Mesenchymal stem cell (in vitro differentiated cells and primary cell): ENCODE data around the gene GRK1.
"Not testable (repeated sequence)": the region's sequence is repeated elsewhere in the genome, so short reads cannot be mapped to it uniquely, and the experiment has no call there.

Experiments used
- DNase-seq: peaks from one replicate; pipeline ENCODE4 v3.0.0-alpha.2; 2013
- H2AFZ ChIP-seq: one replicate; pipeline ENCODE4 v1.6.1; 2013; ENCODE audit warnings: low read depth, mild to moderate bottlenecking, control low read depth, inconsistent platforms, low read length, moderate library complexity
- H2AK5ac ChIP-seq: 2 replicates; pipeline ENCODE4 v1.6.1; 2013; ENCODE audit warnings: low read length, moderate library complexity, mild to moderate bottlenecking, inconsistent platforms; ENCODE audit not compliant: severe bottlenecking
- H2BK120ac ChIP-seq: one replicate; pipeline ENCODE4 v1.6.1; 2013; ENCODE audit warnings: low read depth, mild to moderate bottlenecking, inconsistent platforms, low read length, moderate library complexity
- H2BK12ac ChIP-seq, 2 experiments: one replicate each; pipeline ENCODE4 v1.6.1; 2013; ENCODE audit warnings: inconsistent platforms in 2 of 2, low read length in 2 of 2, mild to moderate bottlenecking in 2 of 2, moderate library complexity in 2 of 2, control low read depth in 1 of 2
- H2BK15ac ChIP-seq: one replicate; pipeline ENCODE4 v1.6.1; 2013; ENCODE audit warnings: mild to moderate bottlenecking, low read depth, inconsistent platforms; ENCODE audit not compliant: poor library complexity, severe bottlenecking
- H2BK5ac ChIP-seq: 2 replicates; pipeline ENCODE4 v1.6.1; 2013; ENCODE audit warnings: low read depth, mild to moderate bottlenecking, low read length, control low read depth, inconsistent platforms; ENCODE audit not compliant: poor library complexity, severe bottlenecking
- H3K14ac ChIP-seq, 2 experiments: one replicate each; pipeline ENCODE4 v1.6.1; 2013; ENCODE audit warnings: inconsistent platforms in 2 of 2, low read length in 2 of 2, control low read depth in 1 of 2, mild to moderate bottlenecking in 1 of 2, moderate library complexity in 1 of 2
- H3K18ac ChIP-seq, 2 experiments: one replicate each; pipeline ENCODE4 v1.6.1; 2013; ENCODE audit warnings: inconsistent platforms in 2 of 2, low read length in 2 of 2, control low read depth in 1 of 2, low read depth in 1 of 2, mild to moderate bottlenecking in 1 of 2
- H3K23ac ChIP-seq, 2 experiments: one replicate each; pipeline ENCODE4 v1.6.1; 2013; ENCODE audit warnings: inconsistent platforms in 2 of 2, low read length in 2 of 2, mild to moderate bottlenecking in 2 of 2, moderate library complexity in 2 of 2, control low read depth in 1 of 2
- H3K27ac ChIP-seq: 2 replicates; pipeline ENCODE4 v1.5.1; 2013; ENCODE audit warnings: mild to moderate bottlenecking, moderate library complexity, low read length, control low read depth, inconsistent platforms; ENCODE audit not compliant: poor library complexity, severe bottlenecking
- H3K27me3 ChIP-seq, 2 experiments: 2 replicates each; pipeline versions ENCODE4 v1.6.1 to v1.7.0; 2013; ENCODE audit warnings: low read length in 2 of 2, mild to moderate bottlenecking in 2 of 2, moderate library complexity in 2 of 2, control low read depth in 1 of 2, inconsistent platforms in 1 of 2; ENCODE audit not compliant: control insufficient read depth in 1 of 2, insufficient read depth in 1 of 2
- H3K36me3 ChIP-seq, 2 experiments: 2 replicates each; pipeline versions ENCODE4 v1.6.1 to v1.7.0; 2013; ENCODE audit warnings: low read length in 2 of 2, control low read depth in 1 of 2, inconsistent platforms in 1 of 2, low read depth in 1 of 2, mild to moderate bottlenecking in 1 of 2; ENCODE audit not compliant: insufficient read depth in 2 of 2, control insufficient read depth in 1 of 2
- H3K4ac ChIP-seq, 2 experiments: one replicate each; pipeline ENCODE4 v1.6.1; 2013; ENCODE audit warnings: inconsistent platforms in 2 of 2, low read length in 2 of 2, mild to moderate bottlenecking in 2 of 2, moderate library complexity in 2 of 2, control low read depth in 1 of 2, low read depth in 1 of 2
- H3K4me1 ChIP-seq: 2 replicates; pipeline ENCODE4 v1.6.1; 2013; ENCODE audit warnings: low read depth, low read length, control low read depth; ENCODE audit not compliant: control insufficient read depth, insufficient read depth
- H3K4me2 ChIP-seq: 2 replicates; pipeline ENCODE4 v1.6.1; 2013; ENCODE audit warnings: low read length, mild to moderate bottlenecking, inconsistent platforms; ENCODE audit not compliant: poor library complexity, severe bottlenecking
- H3K4me3 ChIP-seq, 2 experiments: 2 replicates each; pipeline versions ENCODE4 v1.5.1 to v1.7.0; 2013; ENCODE audit warnings: low read length in 2 of 2, mild to moderate bottlenecking in 2 of 2, control low read depth in 1 of 2, low read depth in 1 of 2; ENCODE audit not compliant: insufficient read depth in 1 of 2
- H3K79me1 ChIP-seq: replicated peaks from 2 replicates; pipeline ENCODE4 v1.6.1; 2013; ENCODE audit warnings: mild to moderate bottlenecking, control low read depth, low read length, inconsistent platforms; ENCODE audit not compliant: poor library complexity, severe bottlenecking
- H3K9ac ChIP-seq: 2 replicates; pipeline ENCODE4 v1.7.0; 2013; ENCODE audit warnings: mild to moderate bottlenecking, low read length, moderate library complexity
- H3K9me3 ChIP-seq: 2 replicates; pipeline ENCODE4 v1.7.0; 2013; ENCODE audit warnings: mild to moderate bottlenecking, low read length; ENCODE audit not compliant: control insufficient read depth
- H4K8ac ChIP-seq: one replicate; pipeline ENCODE4 v1.6.1; 2013; ENCODE audit warnings: inconsistent platforms, mild to moderate bottlenecking, low read length, moderate library complexity
- H4K91ac ChIP-seq: one replicate; pipeline ENCODE4 v1.6.1; 2013; ENCODE audit warnings: mild to moderate bottlenecking, low read length, inconsistent platforms
- WGBS: methylation state at CpG from one replicate; pipeline ENCODE4 v1.1.7; 2013; ENCODE audit warnings: mixed read lengths; 5-methylcytosine and 5-hydroxymethylcytosine counted together

The GRK1 gene

GRCh38 chr13:113623491-113624234 is 43.4 kb upstream of the GRK1 start:
- H2AK5ac ChIP-seq = peak overlapping the region; percentile 8
- peak; percentile 40 for DNase-seq
- no peak overlapping the region for H3K9ac ChIP-seq
- H2BK15ac ChIP-seq = no peak overlapping the region
- no peak overlapping the region for H2BK120ac ChIP-seq
- no peaks in the 10 kb centered on the region for H3K27me3 ChIP-seq
- H4K91ac ChIP-seq = no peak overlapping the region
- H3K27ac ChIP-seq = no peak overlapping the region
- 97% methylated on average over 20 of the region's 20 CpGs for WGBS
- no peaks in the 10 kb centered on the region for H3K9me3 ChIP-seq
- no peak overlapping the region for H3K4ac ChIP-seq
- H3K23ac ChIP-seq = no peak overlapping the region
- no peak overlapping the region for H3K14ac ChIP-seq
- H3K18ac ChIP-seq = no peak overlapping the region
- H3K79me1 ChIP-seq = peaks cover 34% of the 10 kb centered on the region
- no peak overlapping the region for H2BK12ac ChIP-seq
- H3K4me1 ChIP-seq = peaks cover 17% of the 10 kb centered on the region
- peaks cover 30 to 51% of the 10 kb centered on the region in 2 experiments for H3K36me3 ChIP-seq
- H2BK5ac ChIP-seq = no peak overlapping the region
- no peak overlapping the region for H2AFZ ChIP-seq
- H3K4me3 ChIP-seq = no peak overlapping the region
- H3K4me2 ChIP-seq = no peak overlapping the region
- no peak overlapping the region for H4K8ac ChIP-seq

- no peak overlapping the region for H2AK5ac ChIP-seq
- peaks cover 39% of the 10 kb centered on the region for H3K79me1 ChIP-seq
- H3K23ac ChIP-seq = no peak overlapping the region
- no peaks in the 10 kb centered on the region for H3K27me3 ChIP-seq
- H4K8ac ChIP-seq = no peak overlapping the region
- H4K91ac ChIP-seq = no peak overlapping the region
- no peaks in the 10 kb centered on the region for H3K9me3 ChIP-seq
- DNase-seq = peak; percentile 1
- no peak overlapping the region for H2BK15ac ChIP-seq
- no peak overlapping the region for H3K18ac ChIP-seq
- H3K27ac ChIP-seq = no peak overlapping the region
- no peak overlapping the region for H3K9ac ChIP-seq
- peaks cover 35 to 57% of the 10 kb centered on the region in 2 experiments for H3K36me3 ChIP-seq
- no peak overlapping the region for H2BK5ac ChIP-seq
- H2BK12ac ChIP-seq = no peak overlapping the region
- H3K4ac ChIP-seq = no peak overlapping the region
- no peak overlapping the region for H3K4me2 ChIP-seq
- no peak overlapping the region for H2AFZ ChIP-seq
- no peak overlapping the region for H3K4me3 ChIP-seq
- H3K4me1 ChIP-seq = peaks cover 20% of the 10 kb centered on the region
- no peak overlapping the region for H3K14ac ChIP-seq
- WGBS = 98% methylated on average over 9 of the region's 9 CpGs
- no peak overlapping the region for H2BK120ac ChIP-seq
Observed at GRCh38 chr13:113624235-113624587, 42.8 kb upstream of the GRK1 start.

- not testable (repeated sequence) for H2BK15ac ChIP-seq, H2BK5ac ChIP-seq, H2AFZ ChIP-seq, H4K8ac ChIP-seq, H3K23ac ChIP-seq, H2BK120ac ChIP-seq, H3K14ac ChIP-seq, H3K9ac ChIP-seq, H4K91ac ChIP-seq, H2BK12ac ChIP-seq, H3K27ac ChIP-seq, DNase-seq, H3K4ac ChIP-seq, H3K4me2 ChIP-seq, H3K9me3 ChIP-seq, H2AK5ac ChIP-seq, H3K27me3 ChIP-seq, H3K18ac ChIP-seq, H3K4me3 ChIP-seq
- peaks cover 41 to 57% of the 10 kb centered on the region in 2 experiments for H3K36me3 ChIP-seq
- H3K79me1 ChIP-seq = peaks cover 40% of the 10 kb centered on the region
- H3K4me1 ChIP-seq = peaks cover 20% of the 10 kb centered on the region
- 96% methylated on average over 14 of the region's 14 CpGs for WGBS
Observed at GRCh38 chr13:113624640-113625304, 42.2 kb upstream of the GRK1 start.

- H3K27me3 ChIP-seq = no peaks in the 10 kb centered on the region
- H2BK120ac ChIP-seq = no peak overlapping the region
- H2BK5ac ChIP-seq = no peak overlapping the region
- no peak overlapping the region for H3K4me2 ChIP-seq
- H3K4me1 ChIP-seq = peaks cover 18% of the 10 kb centered on the region
- DNase-seq = peak; percentile 40
- H3K36me3 ChIP-seq = peaks cover 47 to 64% of the 10 kb centered on the region in 2 experiments
- WGBS = 83% methylated on average over 24 of the region's 24 CpGs
- H4K91ac ChIP-seq = no peak overlapping the region
- no peak overlapping the region for H2AFZ ChIP-seq
- no peaks in the 10 kb centered on the region for H3K9me3 ChIP-seq
- no peak overlapping the region for H2BK15ac ChIP-seq
- peaks cover 43% of the 10 kb centered on the region for H3K79me1 ChIP-seq
- H4K8ac ChIP-seq = no peak overlapping the region
- no peak overlapping the region for H2BK12ac ChIP-seq
- H3K23ac ChIP-seq = no peak overlapping the region
- peak overlapping the region; percentile 51 for H3K27ac ChIP-seq
- no peak overlapping the region for H3K4ac ChIP-seq
- H3K18ac ChIP-seq = no peak overlapping the region
- no peak overlapping the region for H3K4me3 ChIP-seq
- no peak overlapping the region for H3K14ac ChIP-seq
- no peak overlapping the region for H3K9ac ChIP-seq
- H2AK5ac ChIP-seq = no peak overlapping the region
Observed at GRCh38 chr13:113625965-113626721, 40.9 kb upstream of the GRK1 start.
